ENCODE data around the gene UFC1. TPM values are rescaled to one million over a fixed set of nuclear protein-coding genes. Genes with fewer than 3 reads are reported as not detected.

Gene UFC1
- total and polyA plus RNA-seq, 2 of the 13 experiments (the other 11 are each of a cell fraction or from before 2014, with no cell fraction given) = 72.8 to 85.2 TPM

DNA sequence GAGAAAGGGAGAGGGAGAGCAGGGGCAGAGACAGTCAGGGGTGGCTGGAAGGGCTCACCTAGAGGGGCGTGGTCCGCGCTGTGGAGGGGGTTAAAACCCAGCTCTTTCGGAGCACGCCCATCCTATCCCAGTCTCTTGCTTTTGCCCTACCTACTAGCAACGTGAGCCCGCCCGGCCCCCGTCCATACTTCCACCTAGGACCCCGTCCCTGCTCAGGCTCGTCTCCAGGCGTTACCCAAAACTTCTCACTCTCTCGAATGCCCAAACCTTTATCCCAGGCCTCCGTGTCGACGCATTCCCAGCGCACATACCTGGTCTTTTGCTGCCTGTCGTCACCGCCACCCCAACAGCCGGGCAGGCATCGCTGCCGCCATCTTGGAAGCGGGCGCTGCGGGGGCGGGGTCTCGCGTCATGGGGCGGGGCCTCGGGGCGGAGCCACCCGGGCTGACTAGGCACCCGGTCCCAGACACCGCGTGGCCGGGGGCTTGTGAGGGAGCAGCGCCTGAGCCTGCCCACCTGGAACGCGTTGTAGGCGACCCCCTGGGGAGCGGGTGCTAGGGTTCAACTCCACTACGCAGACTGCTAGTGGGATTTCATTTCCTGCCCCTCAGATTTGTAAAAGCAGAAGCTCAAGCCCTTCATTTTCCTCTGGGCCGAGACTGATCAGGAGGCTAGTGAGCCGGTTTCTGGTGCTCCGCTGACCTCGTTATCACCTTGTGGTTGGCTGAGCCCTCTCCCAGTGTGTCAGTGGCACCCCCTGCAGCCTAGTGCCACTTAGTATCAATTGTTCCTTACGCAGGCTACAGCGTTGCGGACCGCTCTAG is 23.5 kb downstream of the UFC1 start, which contains the start of gene B4GALT3 (continued):
- TF ChIP-seq, protein P1, sequence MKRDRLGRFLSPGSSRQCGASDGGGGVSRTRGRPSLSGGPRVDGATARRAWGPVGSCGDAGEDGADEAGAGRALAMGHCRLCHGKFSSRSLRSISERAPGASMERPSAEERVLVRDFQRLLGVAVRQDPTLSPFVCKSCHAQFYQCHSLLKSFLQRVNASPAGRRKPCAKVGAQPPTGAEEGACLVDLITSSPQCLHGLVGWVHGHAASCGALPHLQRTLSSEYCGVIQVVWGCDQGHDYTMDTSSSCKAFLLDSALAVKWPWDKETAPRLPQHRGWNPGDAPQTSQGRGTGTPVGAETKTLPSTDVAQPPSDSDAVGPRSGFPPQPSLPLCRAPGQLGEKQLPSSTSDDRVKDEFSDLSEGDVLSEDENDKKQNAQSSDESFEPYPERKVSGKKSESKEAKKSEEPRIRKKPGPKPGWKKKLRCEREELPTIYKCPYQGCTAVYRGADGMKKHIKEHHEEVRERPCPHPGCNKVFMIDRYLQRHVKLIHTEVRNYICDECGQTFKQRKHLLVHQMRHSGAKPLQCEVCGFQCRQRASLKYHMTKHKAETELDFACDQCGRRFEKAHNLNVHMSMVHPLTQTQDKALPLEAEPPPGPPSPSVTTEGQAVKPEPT (CRISPR knock-in tag; IDR thresholded peaks at IDR 0.05; ENCODE audit: low read depth) = peak; percentile 71
- TF ChIP-seq HDAC1 (CRISPR knock-in tag; IDR thresholded peaks at IDR 0.05) = peak; percentile 90
- TF ChIP-seq CEBPG (CRISPR knock-in tag; IDR thresholded peaks at IDR 0.05) = 0 out of 2 replicates have a peak, but pooled peaks have one; percentile 22
- TF ChIP-seq, protein P2, sequence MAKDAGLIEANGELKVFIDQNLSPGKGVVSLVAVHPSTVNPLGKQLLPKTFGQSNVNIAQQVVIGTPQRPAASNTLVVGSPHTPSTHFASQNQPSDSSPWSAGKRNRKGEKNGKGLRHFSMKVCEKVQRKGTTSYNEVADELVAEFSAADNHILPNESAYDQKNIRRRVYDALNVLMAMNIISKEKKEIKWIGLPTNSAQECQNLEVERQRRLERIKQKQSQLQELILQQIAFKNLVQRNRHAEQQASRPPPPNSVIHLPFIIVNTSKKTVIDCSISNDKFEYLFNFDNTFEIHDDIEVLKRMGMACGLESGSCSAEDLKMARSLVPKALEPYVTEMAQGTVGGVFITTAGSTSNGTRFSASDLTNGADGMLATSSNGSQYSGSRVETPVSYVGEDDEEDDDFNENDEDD (CRISPR knock-in tag; IDR thresholded peaks at IDR 0.05; ENCODE audit: borderline replicate concordance) = peak; percentile 53
- TF ChIP-seq, protein P3, sequence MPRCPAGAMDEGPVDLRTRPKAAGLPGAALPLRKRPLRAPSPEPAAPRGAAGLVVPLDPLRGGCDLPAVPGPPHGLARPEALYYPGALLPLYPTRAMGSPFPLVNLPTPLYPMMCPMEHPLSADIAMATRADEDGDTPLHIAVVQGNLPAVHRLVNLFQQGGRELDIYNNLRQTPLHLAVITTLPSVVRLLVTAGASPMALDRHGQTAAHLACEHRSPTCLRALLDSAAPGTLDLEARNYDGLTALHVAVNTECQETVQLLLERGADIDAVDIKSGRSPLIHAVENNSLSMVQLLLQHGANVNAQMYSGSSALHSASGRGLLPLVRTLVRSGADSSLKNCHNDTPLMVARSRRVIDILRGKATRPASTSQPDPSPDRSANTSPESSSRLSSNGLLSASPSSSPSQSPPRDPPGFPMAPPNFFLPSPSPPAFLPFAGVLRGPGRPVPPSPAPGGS (CRISPR knock-in tag; IDR thresholded peaks at IDR 0.05) = 0 out of 2 replicates have a peak, but pooled peaks have one; percentile 50
- TF ChIP-seq RAD21 (CRISPR knock-in tag; IDR thresholded peaks at IDR 0.05) = peak; percentile 55
- no peak for TF ChIP-seq ZNF292 (CRISPR knock-in tag; IDR thresholded peaks at IDR 0.05; ENCODE audit: borderline replicate concordance, low read depth)
- TF ChIP-seq, protein P4, sequence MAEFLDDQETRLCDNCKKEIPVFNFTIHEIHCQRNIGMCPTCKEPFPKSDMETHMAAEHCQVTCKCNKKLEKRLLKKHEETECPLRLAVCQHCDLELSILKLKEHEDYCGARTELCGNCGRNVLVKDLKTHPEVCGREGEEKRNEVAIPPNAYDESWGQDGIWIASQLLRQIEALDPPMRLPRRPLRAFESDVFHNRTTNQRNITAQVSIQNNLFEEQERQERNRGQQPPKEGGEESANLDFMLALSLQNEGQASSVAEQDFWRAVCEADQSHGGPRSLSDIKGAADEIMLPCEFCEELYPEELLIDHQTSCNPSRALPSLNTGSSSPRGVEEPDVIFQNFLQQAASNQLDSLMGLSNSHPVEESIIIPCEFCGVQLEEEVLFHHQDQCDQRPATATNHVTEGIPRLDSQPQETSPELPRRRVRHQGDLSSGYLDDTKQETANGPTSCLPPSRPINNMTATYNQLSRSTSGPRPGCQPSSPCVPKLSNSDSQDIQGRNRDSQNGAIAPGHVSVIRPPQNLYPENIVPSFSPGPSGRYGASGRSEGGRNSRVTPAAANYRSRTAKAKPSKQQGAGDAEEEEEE (CRISPR knock-in tag; IDR thresholded peaks at IDR 0.05; ENCODE audit: borderline replicate concordance) = no peak
- no peak for TF ChIP-seq TP53 (CRISPR knock-in tag; conservative IDR thresholded peaks at IDR 0.05)
- peak; percentile 85 for TF ChIP-seq ZNF160 (CRISPR knock-in tag; IDR thresholded peaks at IDR 0.05)
- TF ChIP-seq YEATS2 (CRISPR knock-in tag; IDR thresholded peaks at IDR 0.05; ENCODE audit: borderline replicate concordance) = peak; percentile 43; the same call in 1 of the 2 replicates
- no peak for TF ChIP-seq ZNF780A (CRISPR knock-in tag; IDR thresholded peaks at IDR 0.05)
- no peak; the same call in 1 of the 2 replicates for TF ChIP-seq ZNF12 (CRISPR knock-in tag; IDR thresholded peaks at IDR 0.05)
- 0 out of 2 replicates have a peak, but pooled peaks have one; percentile 55 for TF ChIP-seq SSRP1 (CRISPR knock-in tag; IDR thresholded peaks at IDR 0.05)
- peak; percentile 56 for TF ChIP-seq ASH2L (IDR thresholded peaks at IDR 0.05; ENCODE audit: insufficient read length, low read depth, low read length)
- TF ChIP-seq ZBTB20 (CRISPR knock-in tag; IDR thresholded peaks at IDR 0.05; ENCODE audit: borderline replicate concordance, low read depth) = peak; percentile 83; the same call in 1 of the 2 replicates
- no peak for TF ChIP-seq ISX (CRISPR knock-in tag; conservative IDR thresholded peaks at IDR 0.05)
- TF ChIP-seq SMAD3 (CRISPR knock-in tag; IDR thresholded peaks at IDR 0.05) = peak; percentile 75
- no peak for TF ChIP-seq ZNF10 (CRISPR knock-in tag; IDR thresholded peaks at IDR 0.05; ENCODE audit: borderline replicate concordance, low read depth)
- TF ChIP-seq SNRNP70 (IDR thresholded peaks at IDR 0.05; ENCODE audit: low read depth, low read length) = no peak
- no peak for TF ChIP-seq ZNF572 (CRISPR knock-in tag; IDR thresholded peaks at IDR 0.05)
- TF ChIP-seq RARG (CRISPR knock-in tag; IDR thresholded peaks at IDR 0.05; ENCODE audit: low read depth) = peak; percentile 73; the same call in 1 of the 2 replicates
- peak; percentile 87 for TF ChIP-seq ZZZ3 (CRISPR knock-in tag; IDR thresholded peaks at IDR 0.05; ENCODE audit: borderline replicate concordance)

Measured in HepG2 (cell line).